ENCODE measurements around the gene GSAP.

The GSAP gene

DNA sequence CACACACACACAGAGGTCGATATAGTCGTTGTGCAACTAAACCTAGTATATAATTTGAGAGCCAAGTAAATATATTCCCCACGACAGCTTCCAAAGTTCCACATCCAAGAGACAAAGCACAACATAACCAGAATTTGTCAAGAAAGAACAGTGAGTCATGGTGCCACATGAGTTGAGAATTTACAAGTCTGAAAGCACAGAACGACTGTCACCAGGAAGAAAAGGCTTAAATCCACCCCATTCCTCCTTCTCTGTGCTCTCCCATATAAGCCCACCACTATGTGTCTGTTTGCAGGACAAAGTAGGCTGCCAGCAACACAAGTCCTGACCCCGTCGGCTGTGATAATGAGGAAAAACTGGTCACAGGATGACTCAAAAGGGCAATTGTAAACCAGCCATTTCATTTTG lies 32.8 kb downstream of the GSAP start:
- no peak for TF ChIP-seq ZFX (IDR thresholded peaks at IDR 0.05; ENCODE audit: borderline replicate concordance)
- TF ChIP-seq, protein P1, sequence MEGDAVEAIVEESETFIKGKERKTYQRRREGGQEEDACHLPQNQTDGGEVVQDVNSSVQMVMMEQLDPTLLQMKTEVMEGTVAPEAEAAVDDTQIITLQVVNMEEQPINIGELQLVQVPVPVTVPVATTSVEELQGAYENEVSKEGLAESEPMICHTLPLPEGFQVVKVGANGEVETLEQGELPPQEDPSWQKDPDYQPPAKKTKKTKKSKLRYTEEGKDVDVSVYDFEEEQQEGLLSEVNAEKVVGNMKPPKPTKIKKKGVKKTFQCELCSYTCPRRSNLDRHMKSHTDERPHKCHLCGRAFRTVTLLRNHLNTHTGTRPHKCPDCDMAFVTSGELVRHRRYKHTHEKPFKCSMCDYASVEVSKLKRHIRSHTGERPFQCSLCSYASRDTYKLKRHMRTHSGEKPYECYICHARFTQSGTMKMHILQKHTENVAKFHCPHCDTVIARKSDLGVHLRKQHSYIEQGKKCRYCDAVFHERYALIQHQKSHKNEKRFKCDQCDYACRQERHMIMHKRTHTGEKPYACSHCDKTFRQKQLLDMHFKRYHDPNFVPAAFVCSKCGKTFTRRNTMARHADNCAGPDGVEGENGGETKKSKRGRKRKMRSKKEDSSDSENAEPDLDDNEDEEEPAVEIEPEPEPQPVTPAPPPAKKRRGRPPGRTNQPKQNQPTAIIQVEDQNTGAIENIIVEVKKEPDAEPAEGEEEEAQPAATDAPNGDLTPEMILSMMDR (IDR thresholded peaks at IDR 0.05): no peak
- H3K27ac ChIP-seq: no peak overlapping the region

DNA sequence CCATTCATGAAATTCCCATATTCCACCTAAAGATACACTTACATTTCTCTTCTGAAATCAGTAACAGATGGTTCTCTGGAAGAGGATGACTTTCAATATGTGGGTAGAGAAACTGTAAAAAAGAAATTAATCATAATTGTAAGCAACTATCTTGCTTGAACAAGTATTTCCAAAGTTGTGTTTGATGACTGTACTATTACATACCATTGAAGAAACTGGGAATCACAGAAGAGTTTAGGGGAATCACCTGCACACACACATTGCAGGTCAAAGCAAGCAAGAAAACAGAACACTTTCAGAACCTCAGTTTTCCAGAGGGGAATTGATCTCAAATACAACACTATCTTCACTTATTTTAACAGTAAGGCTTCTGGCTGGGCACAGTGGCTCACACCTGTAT lies 33.6 kb downstream of the GSAP start:
- TF ChIP-seq ZFX (IDR thresholded peaks at IDR 0.05; ENCODE audit: borderline replicate concordance): no peak
- TF ChIP-seq, protein P1 (IDR thresholded peaks at IDR 0.05): no peak
- H3K27ac ChIP-seq: no peak overlapping the region

DNA sequence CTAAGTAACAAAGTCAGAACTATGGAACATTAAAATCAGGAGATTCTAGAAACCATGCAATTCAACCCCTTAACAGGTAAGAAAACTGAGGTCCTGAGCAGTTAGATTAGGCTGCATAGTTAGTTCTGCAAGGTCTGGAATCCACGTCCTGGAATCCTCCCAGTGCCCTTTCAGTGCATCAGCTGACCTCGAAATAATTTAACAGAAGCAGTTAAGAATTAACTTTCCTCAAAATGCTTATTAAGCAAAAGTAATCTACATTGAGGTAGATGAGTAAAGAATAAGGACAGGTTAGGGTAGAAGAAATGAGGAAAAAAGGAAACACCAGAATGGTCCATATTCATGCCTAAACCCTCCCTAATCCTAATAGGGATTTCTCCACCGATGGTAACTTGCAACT lies 37.6 kb downstream of the GSAP start:
- no peak overlapping the region for H3K27ac ChIP-seq
- TF ChIP-seq, protein P1 (IDR thresholded peaks at IDR 0.05): no peak
- no peak for TF ChIP-seq ZFX (IDR thresholded peaks at IDR 0.05; ENCODE audit: borderline replicate concordance)

DNA sequence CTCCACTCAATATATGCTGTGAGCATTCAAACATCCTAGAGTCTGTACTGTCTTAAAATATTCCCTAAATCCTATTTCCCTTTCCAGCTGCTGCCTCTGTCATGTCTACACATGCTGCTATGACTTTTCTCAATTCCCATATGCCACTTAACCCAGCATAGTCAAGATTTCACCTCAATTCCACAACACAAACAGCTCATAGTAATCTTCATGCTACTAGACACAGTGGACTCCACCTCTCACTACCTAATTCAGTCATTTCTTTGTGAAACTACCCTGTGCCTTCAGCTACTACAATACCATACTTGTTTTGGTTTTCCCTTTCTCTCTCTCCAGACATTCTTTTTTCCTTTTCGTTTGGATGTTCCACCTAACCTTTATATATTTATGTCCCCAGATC lies 45.5 kb downstream of the GSAP start:
- TF ChIP-seq ZFX (IDR thresholded peaks at IDR 0.05; ENCODE audit: borderline replicate concordance): no peak
- TF ChIP-seq, protein P1 (IDR thresholded peaks at IDR 0.05): no peak
- H3K27ac ChIP-seq: no peak overlapping the region

DNA sequence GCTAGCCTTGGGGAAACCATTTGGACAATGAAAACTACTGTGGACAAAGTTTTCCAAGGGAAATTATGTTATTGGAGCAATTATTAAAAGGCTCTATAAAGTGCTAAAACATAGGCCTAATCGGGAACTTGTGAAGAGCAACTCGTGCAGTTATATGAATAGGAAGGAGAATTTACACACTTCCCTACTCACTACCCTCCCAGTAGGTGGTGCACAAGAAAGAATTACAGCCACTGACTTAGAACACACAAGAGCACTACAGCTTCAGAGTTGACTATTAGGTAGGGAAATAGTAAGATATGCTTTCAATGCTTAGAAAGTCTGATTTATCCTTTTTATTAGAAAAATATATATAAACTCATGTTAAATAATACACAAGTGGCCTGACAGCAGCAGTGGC lies 47.2 kb downstream of the GSAP start:
- no peak for TF ChIP-seq ZFX (IDR thresholded peaks at IDR 0.05; ENCODE audit: borderline replicate concordance)
- TF ChIP-seq, protein P1 (IDR thresholded peaks at IDR 0.05): no peak; the same call in 1 of the 2 replicates
- no peak overlapping the region for H3K27ac ChIP-seq

DNA sequence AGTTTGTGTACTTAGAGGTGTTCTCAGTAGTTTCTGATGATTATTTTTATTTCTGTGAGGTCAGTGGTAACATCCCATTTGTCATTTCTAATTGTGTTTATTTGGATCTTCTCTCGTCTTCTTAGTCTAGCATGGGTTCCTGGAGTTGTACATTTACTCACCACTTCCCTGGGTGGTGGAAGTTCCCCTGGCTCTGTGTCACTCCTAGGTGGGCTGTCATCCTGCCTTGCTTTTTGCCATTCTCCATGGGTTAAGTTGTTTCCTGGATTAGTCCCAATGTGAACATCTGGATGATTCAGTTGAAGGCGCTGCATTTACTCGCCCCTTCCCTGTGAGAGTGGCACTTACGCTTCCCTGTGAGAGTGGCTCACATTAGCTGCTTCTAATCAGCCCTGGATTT lies 48.2 kb downstream of the GSAP start:
- TF ChIP-seq, protein P1 (IDR thresholded peaks at IDR 0.05): no peak
- TF ChIP-seq ZFX (IDR thresholded peaks at IDR 0.05; ENCODE audit: borderline replicate concordance): no peak
- no peak overlapping the region for H3K27ac ChIP-seq

DNA sequence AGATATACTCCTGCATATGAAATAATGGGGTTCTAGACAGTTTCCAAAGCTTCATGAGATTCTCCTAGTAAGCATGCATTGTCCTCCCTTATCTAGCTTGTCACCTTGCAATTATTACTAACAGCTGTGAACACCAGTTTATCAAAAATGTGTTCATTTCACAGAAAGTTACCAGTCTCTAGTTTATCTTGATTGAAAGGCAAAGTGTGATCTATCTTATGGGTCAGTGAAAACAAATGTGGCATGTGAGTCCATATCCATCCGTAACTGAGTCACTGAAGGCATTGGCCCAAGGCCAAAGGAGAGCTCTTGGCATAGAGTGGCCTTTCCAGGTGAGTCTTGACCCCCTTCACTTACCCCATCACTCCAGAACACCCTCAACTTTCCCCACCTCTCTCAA lies 53.2 kb downstream of the GSAP start:
- no peak overlapping the region for H3K27ac ChIP-seq
- no peak for TF ChIP-seq ZFX (IDR thresholded peaks at IDR 0.05; ENCODE audit: borderline replicate concordance)
- TF ChIP-seq, protein P1 (IDR thresholded peaks at IDR 0.05): no peak
